WI38 (cell line): ENCODE data around the gene PSMD14.
"Not testable (repeated sequence)": the region's sequence is repeated elsewhere in the genome, so short reads cannot be mapped to it uniquely, and the experiment has no call there.

Source experiments
- H3K4me3 ChIP-seq: 2 replicates; pipeline ENCODE4 v1.5.1; 2011; ENCODE audit warnings: low read depth, mild to moderate bottlenecking, control low read depth, low read length
- CTCF ChIP-seq: IDR thresholded peaks from 2 replicates; pipeline ENCODE4 v1.5.1; 2012; ENCODE audit warnings: low read depth, mild to moderate bottlenecking, control low read depth, low read length

PSMD14 gene

GRCh38 chr2:161308178-161308955 is at the start of gene PSMD14:
TSS of gene PSMD14 (plus strand) at chr2:161308425. CDS start at chr2:161318826, 10,401 bp downstream.
- peak within 1 kb of the TSS; percentile 91 for H3K4me3 ChIP-seq
- TF ChIP-seq CTCF = no peak

DNA sequence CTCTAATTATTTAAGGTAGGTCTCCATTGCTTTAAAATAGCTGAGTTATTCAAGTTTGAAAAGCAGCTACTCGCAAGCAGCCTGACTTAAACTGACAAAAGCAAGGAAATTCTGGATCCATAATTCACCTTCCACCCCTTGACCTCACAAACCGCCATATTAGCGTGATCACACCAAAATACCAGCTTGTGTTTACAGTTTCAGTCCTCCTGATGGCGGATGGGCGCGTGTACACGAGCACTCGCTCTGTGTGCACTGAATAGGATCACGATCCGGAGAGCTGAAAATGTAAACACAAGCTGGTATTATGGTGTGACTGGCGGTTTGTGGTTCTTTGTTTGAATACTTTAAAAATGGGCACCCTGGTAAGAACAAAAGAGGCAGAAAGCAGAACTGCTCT is 42.4 kb upstream of the PSMD14 start:
- no peak for TF ChIP-seq CTCF
- no peak overlapping the region for H3K4me3 ChIP-seq

GRCh38 chr2:161269111-161269510 is 39.1 kb upstream of the PSMD14 start:
- no peak overlapping the region for H3K4me3 ChIP-seq
- TF ChIP-seq CTCF = no peak

- TF ChIP-seq CTCF = peak; percentile 35; the same call in 1 of the 2 replicates
Observed at GRCh38 chr2:161273038-161273760, 35.0 kb upstream of the PSMD14 start.

GRCh38 chr2:161278564-161279229 is 29.5 kb upstream of the PSMD14 start:
- not testable (repeated sequence) for H3K4me3 ChIP-seq

More at GRCh38 chr2:161273038-161273760, 35.0 kb upstream of the PSMD14 start:
- no peak overlapping the region for H3K4me3 ChIP-seq

GRCh38 chr2:161279230-161279815 is 28.9 kb upstream of the PSMD14 start:
- H3K4me3 ChIP-seq = not testable (repeated sequence)

- H3K4me3 ChIP-seq = not testable (repeated sequence)
Observed at GRCh38 chr2:161280906-161281323, 27.3 kb upstream of the PSMD14 start.

DNA sequence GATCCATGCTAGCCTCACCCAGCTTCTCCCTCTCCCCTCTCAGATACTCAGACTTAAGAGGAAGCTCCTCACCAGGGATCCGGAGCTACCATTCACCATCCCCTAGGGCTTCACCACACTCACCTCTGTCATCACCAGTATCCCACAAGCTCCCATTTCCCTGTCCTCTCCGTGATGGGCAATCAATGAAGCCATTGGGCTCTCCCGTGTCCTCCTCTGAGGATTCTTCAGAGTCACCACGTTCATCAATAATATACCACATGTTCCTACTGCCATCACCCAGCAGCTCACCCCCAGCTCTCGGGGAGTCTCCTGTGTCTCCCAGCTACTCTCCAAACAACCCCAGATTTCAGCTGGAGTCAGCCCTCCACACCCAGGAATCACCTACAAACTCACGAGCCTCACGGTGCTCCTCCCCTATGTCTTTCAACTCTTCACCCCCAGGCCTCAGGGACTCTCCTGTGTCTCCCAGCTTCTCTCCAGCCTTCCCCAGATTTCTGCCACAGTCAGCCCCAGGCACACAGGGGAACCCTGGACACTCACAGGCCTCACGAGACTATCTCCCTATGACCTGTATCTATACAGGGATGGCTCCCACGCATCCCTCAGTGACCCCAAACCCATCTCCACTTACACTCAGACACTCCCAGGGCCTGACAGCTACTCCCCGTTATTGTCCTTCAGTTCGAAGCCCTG is 26.5 kb upstream of the PSMD14 start:
- H3K4me3 ChIP-seq = not testable (repeated sequence)

GRCh38 chr2:161282311-161282644 is 25.9 kb upstream of the PSMD14 start:
- H3K4me3 ChIP-seq = not testable (repeated sequence)
